ENCODE measurements around the gene ABTB2. TPM values are rescaled to one million over a fixed set of nuclear protein-coding genes. Genes with fewer than 3 reads are reported as not detected.

The ABTB2 gene
- total and polyA plus RNA-seq, 2 experiments from 2014 or later, result 8.7 to 9.9 TPM

GRCh38 chr11:34278693-34279297 lies 79.0 kb downstream of the ABTB2 start:
- Histone ChIP-seq H3K79me2 (ENCODE audit: insufficient read depth) (peaks cover 9% of the 10 kb centered on the region), H3K4me3 (no peak overlapping the region), H3K27me3 (replicated peaks; ENCODE audit: insufficient read depth) (no peaks in the 10 kb centered on the region), H3K9me3 (ENCODE audit: low read depth) (no peaks in the 10 kb centered on the region), H3K9me2 (ENCODE audit: insufficient read depth) (no peaks in the 10 kb centered on the region), H3K36me3 (ENCODE audit: low read depth) (no peaks in the 10 kb centered on the region), H3F3A (ENCODE audit: insufficient read depth) (peaks cover 20% of the 10 kb centered on the region), H3K4me1 (ENCODE audit: insufficient read depth) (peaks cover 27% of the 10 kb centered on the region), H4K20me1 (ENCODE audit: insufficient read depth) (no peaks in the 10 kb centered on the region), H3K4me2 (ENCODE audit: unreplicated experiment) (no peak overlapping the region), H3K27ac (no peak overlapping the region), H2AFZ (no peak overlapping the region), H3K9ac (no peak overlapping the region)
- no peak for TF ChIP-seq EZH2phosphoT487 (IDR thresholded peaks at IDR 0.05; ENCODE audit: insufficient read depth, low read depth)
- no peak for DNase-seq
- in situ Hi-C loops (cut with MboI), result no loop called here
- 76 to 78% methylated on average over 4 of the region's 4 CpGs for WGBS, 2 experiments (ENCODE audit: low coverage in 1 of 2, low lambda C conversion rate in 2 of 2, missing lambda C conversion rate in 2 of 2)

GRCh38 chr11:34278175-34278574 lies 79.6 kb downstream of the ABTB2 start:
- Histone ChIP-seq H3K9ac (no peak overlapping the region), H3K9me3 (ENCODE audit: low read depth) (no peaks in the 10 kb centered on the region), H3K27ac (no peak overlapping the region), H3K36me3 (ENCODE audit: low read depth) (no peaks in the 10 kb centered on the region), H2AFZ (no peak overlapping the region), H3K4me1 (ENCODE audit: insufficient read depth) (peaks cover 27% of the 10 kb centered on the region), H3K9me2 (ENCODE audit: insufficient read depth) (no peaks in the 10 kb centered on the region), H3K4me3 (no peak overlapping the region), H3K79me2 (ENCODE audit: insufficient read depth) (peaks cover 9% of the 10 kb centered on the region), H3K27me3 (replicated peaks; ENCODE audit: insufficient read depth) (no peaks in the 10 kb centered on the region), H4K20me1 (ENCODE audit: insufficient read depth) (no peaks in the 10 kb centered on the region), H3K4me2 (ENCODE audit: unreplicated experiment) (no peak overlapping the region), H3F3A (ENCODE audit: insufficient read depth) (peaks cover 20% of the 10 kb centered on the region)
- in situ Hi-C loops (cut with MboI), result no loop called here
- TF ChIP-seq EZH2 (IDR thresholded peaks at IDR 0.05; ENCODE audit: insufficient read depth, poor library complexity, severe bottlenecking) (no peak), EZH2phosphoT487 (IDR thresholded peaks at IDR 0.05; ENCODE audit: insufficient read depth, low read depth) (no peak)
- DNase-seq, result no peak

DNA sequence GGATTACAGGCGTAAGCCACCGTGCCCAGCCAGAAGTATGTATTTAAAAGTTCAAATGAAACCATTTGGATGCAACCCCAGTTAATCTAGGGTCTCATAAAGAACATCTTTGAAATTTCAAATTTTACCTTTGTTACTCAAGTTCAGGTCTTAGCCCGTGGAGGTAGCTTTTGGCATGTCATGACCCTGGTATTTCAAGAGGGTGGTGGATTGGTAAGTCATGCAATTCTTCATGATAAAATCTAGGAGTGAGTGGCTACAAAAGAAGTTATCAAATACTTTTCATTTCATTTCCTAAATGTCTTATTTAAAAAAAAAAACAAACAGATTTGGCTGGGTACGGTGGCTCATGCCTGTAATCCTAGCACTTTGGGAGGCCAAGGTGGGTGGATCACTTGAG lies 80.6 kb downstream of the ABTB2 start:
- Histone ChIP-seq H3K4me1 (ENCODE audit: insufficient read depth) (peaks cover 27% of the 10 kb centered on the region), H3F3A (ENCODE audit: insufficient read depth) (peaks cover 20% of the 10 kb centered on the region), H2AFZ (no peak overlapping the region), H3K4me2 (ENCODE audit: unreplicated experiment) (no peak overlapping the region), H3K79me2 (ENCODE audit: insufficient read depth) (peaks cover 9% of the 10 kb centered on the region), H3K27me3 (replicated peaks; ENCODE audit: insufficient read depth) (no peaks in the 10 kb centered on the region), H3K36me3 (ENCODE audit: low read depth) (no peaks in the 10 kb centered on the region), H4K20me1 (ENCODE audit: insufficient read depth) (no peaks in the 10 kb centered on the region), H3K9me3 (ENCODE audit: low read depth) (no peaks in the 10 kb centered on the region), H3K4me3 (no peak overlapping the region), H3K9me2 (ENCODE audit: insufficient read depth) (no peaks in the 10 kb centered on the region), H3K27ac (no peak overlapping the region), H3K9ac (no peak overlapping the region)
- in situ Hi-C loops (cut with MboI), result no loop called here
- TF ChIP-seq EZH2phosphoT487 (IDR thresholded peaks at IDR 0.05; ENCODE audit: insufficient read depth, low read depth) (no peak), EZH2 (IDR thresholded peaks at IDR 0.05; ENCODE audit: insufficient read depth, poor library complexity, severe bottlenecking) (no peak)
- WGBS, 2 experiments (ENCODE audit: low coverage in 1 of 2, low lambda C conversion rate in 2 of 2, missing lambda C conversion rate in 2 of 2), result 75 to 78% methylated on average over 4 of the region's 4 CpGs
- no peak for DNase-seq

GRCh38 chr11:34276352-34276864 lies 81.4 kb downstream of the ABTB2 start:
- H3K27ac ChIP-seq, result no peak overlapping the region
- no peaks in the 10 kb centered on the region for H3K27me3 ChIP-seq (replicated peaks; ENCODE audit: insufficient read depth)
- peaks cover 16% of the 10 kb centered on the region for H3F3A ChIP-seq (ENCODE audit: insufficient read depth)
- H3K36me3 ChIP-seq (ENCODE audit: low read depth), result no peaks in the 10 kb centered on the region
- no peaks in the 10 kb centered on the region for H3K9me3 ChIP-seq (ENCODE audit: low read depth)
- no peaks in the 10 kb centered on the region for H3K9me2 ChIP-seq (ENCODE audit: insufficient read depth)
- H2AFZ ChIP-seq, result no peak overlapping the region
- H3K9ac ChIP-seq, result no peak overlapping the region
- in situ Hi-C loops (cut with MboI), result no loop called here
- no peaks in the 10 kb centered on the region for H4K20me1 ChIP-seq (ENCODE audit: insufficient read depth)
- 76 to 80% methylated on average over 6 of the region's 6 CpGs for WGBS, 2 experiments (ENCODE audit: low coverage in 1 of 2, low lambda C conversion rate in 2 of 2, missing lambda C conversion rate in 2 of 2)
- no peak for DNase-seq
- TF ChIP-seq EZH2phosphoT487 (IDR thresholded peaks at IDR 0.05; ENCODE audit: insufficient read depth, low read depth), result no peak
- TF ChIP-seq EZH2 (IDR thresholded peaks at IDR 0.05; ENCODE audit: insufficient read depth, poor library complexity, severe bottlenecking), result no peak
- no peak overlapping the region for H3K4me2 ChIP-seq (ENCODE audit: unreplicated experiment)
- no peak overlapping the region for H3K4me3 ChIP-seq
- H3K79me2 ChIP-seq (ENCODE audit: insufficient read depth), result peaks cover 9% of the 10 kb centered on the region
- peaks cover 21% of the 10 kb centered on the region for H3K4me1 ChIP-seq (ENCODE audit: insufficient read depth)

GRCh38 chr11:34275486-34275885 lies 82.3 kb downstream of the ABTB2 start:
- in situ Hi-C loops (cut with MboI), result no loop called here
- peaks cover 16% of the 10 kb centered on the region for H3F3A ChIP-seq (ENCODE audit: insufficient read depth)
- H3K79me2 ChIP-seq (ENCODE audit: insufficient read depth), result peaks cover 9% of the 10 kb centered on the region
- no peaks in the 10 kb centered on the region for H3K9me3 ChIP-seq (ENCODE audit: low read depth)
- H3K4me3 ChIP-seq, result no peak overlapping the region
- H3K9ac ChIP-seq, result peak overlapping the region; percentile 47
- H3K4me1 ChIP-seq (ENCODE audit: insufficient read depth), result peaks cover 13% of the 10 kb centered on the region
- H4K20me1 ChIP-seq (ENCODE audit: insufficient read depth), result no peaks in the 10 kb centered on the region
- no peaks in the 10 kb centered on the region for H3K36me3 ChIP-seq (ENCODE audit: low read depth)
- no peaks in the 10 kb centered on the region for H3K27me3 ChIP-seq (replicated peaks; ENCODE audit: insufficient read depth)
- H3K9me2 ChIP-seq (ENCODE audit: insufficient read depth), result no peaks in the 10 kb centered on the region
- H3K27ac ChIP-seq, result peak overlapping the region; percentile 74
- no peak for TF ChIP-seq EZH2phosphoT487 (IDR thresholded peaks at IDR 0.05; ENCODE audit: insufficient read depth, low read depth)
- TF ChIP-seq EZH2 (IDR thresholded peaks at IDR 0.05; ENCODE audit: insufficient read depth, poor library complexity, severe bottlenecking), result no peak
- WGBS, 2 experiments (ENCODE audit: low coverage in 1 of 2, low lambda C conversion rate in 2 of 2, missing lambda C conversion rate in 2 of 2), result 89 to 94% methylated on average over 4 of the region's 4 CpGs
- DNase-seq, result no peak
- peak overlapping the region; percentile 52 for H3K4me2 ChIP-seq (ENCODE audit: unreplicated experiment)
- no peak overlapping the region for H2AFZ ChIP-seq

Measured in GM23248 (cell line).